HepG2 (cell line): Measurements from ENCODE around the gene HOXD8. TPM values are rescaled to one million over a fixed set of nuclear protein-coding genes. Genes with fewer than 3 reads are reported as not detected.

Experiments used
- ATAC-seq: fragments of 200-7000 bp; cut with Tn5 transposase; 3 replicates; pipeline ENCODE4 v1.9.1; 2020; ENCODE audit warnings: mild to moderate bottlenecking, moderate library complexity
- BruUV-seq: library from RNA; stranded (reverse); fragments of 400-500 nt; replicated peaks from 2 replicates; lab custom pipeline; 2021; lab: Mats Ljungman, UMichigan
- CTCF ChIA-PET: fragments of 300-600 bp; formaldehyde crosslinking; extraction: SDS; loops from one replicate; lab custom pipeline; 2021; ENCODE audit warnings: low total read pairs, inconsistent platforms, low intra/inter-chr PET ratio; lab: Yijun Ruan, JAX
- POLR2A ChIA-PET: fragments of 350-600 bp; sonication (Branson Sonifier 250); formaldehyde crosslinking; loops from one replicate; lab custom pipeline; 2020; ENCODE audit warnings: antibody characterized with exemption, inconsistent platforms; lab: Yijun Ruan, JAX
- DNase-seq: peaks from one replicate; pipeline ENCODE4 v3.0.0-alpha.2; 2015; ENCODE audit warnings: low spot score
- FAIRE-seq: peaks from 3 replicates; lab custom pipeline; 2011; peaks lifted over from hg19 to GRCh38; lab: Jason Lieb, UNC
- H2AFZ ChIP-seq: one replicate; pipeline ENCODE4 v1.6.1; 2011; ENCODE audit warnings: low read length, inconsistent platforms
- H3K27ac ChIP-seq: fragments of 300-600 bp; 3 replicates; pipeline ENCODE4 v1.8.0; 2011; ENCODE audit warnings: mixed run types, mild to moderate bottlenecking, mixed read lengths, low read length, inconsistent platforms; ENCODE audit not compliant: insufficient read depth; ENCODE audit errors: extremely low read length
- H3K27me3 ChIP-seq, 2 experiments: fragments of 200-600 bp in 1 of 2; 2 replicates in 1 of 2; 3 replicates in 1 of 2; pipeline versions ENCODE4 v1.6.0 to v1.8.0; 2011; ENCODE audit warnings: low read length in 2 of 2, mild to moderate bottlenecking in 2 of 2, moderate library complexity in 2 of 2, inconsistent platforms in 1 of 2; ENCODE audit not compliant: insufficient read depth in 2 of 2, control insufficient read depth in 1 of 2
- H3K36me3 ChIP-seq, 2 experiments: fragments of 200-600 bp in 1 of 2; replicated peaks in 1 of 2; 2 replicates in 1 of 2; 3 replicates in 1 of 2; pipeline versions ENCODE4 v1.5.1 to v1.8.0; 2011; ENCODE audit warnings: low read length in 2 of 2, inconsistent platforms in 1 of 2; ENCODE audit not compliant: insufficient read depth in 2 of 2, control insufficient read depth in 1 of 2
- H3K4me1 ChIP-seq: 2 replicates; pipeline ENCODE4 v1.5.1; 2012; ENCODE audit warnings: low read length, inconsistent platforms; ENCODE audit not compliant: insufficient read depth
- H3K4me2 ChIP-seq: 2 replicates; pipeline ENCODE4 v1.6.0; 2011; ENCODE audit warnings: low read depth, low read length, inconsistent platforms
- H3K4me3 ChIP-seq, 3 experiments: fragments of 200-600 bp in 1 of 3; sonication (generic), shearing (Covaris generic) in 1 of 3; replicated peaks in 1 of 3; 2 replicates each; pipeline ENCODE4 v1.5.1; 2011 to 2016; ENCODE audit warnings: low read length in 3 of 3, inconsistent platforms in 2 of 3, low read depth in 2 of 3, mild to moderate bottlenecking in 2 of 3, control low read depth in 1 of 3, mixed read lengths in 1 of 3; ENCODE audit not compliant: insufficient read depth in 1 of 3
- H3K79me2 ChIP-seq: one replicate; pipeline ENCODE4 v1.6.1; 2011; ENCODE audit warnings: low read length, inconsistent platforms; ENCODE audit not compliant: insufficient read depth
- H3K9ac ChIP-seq: 2 replicates; pipeline ENCODE4 v1.6.0; 2011; ENCODE audit warnings: mild to moderate bottlenecking, low read depth, low read length, inconsistent platforms; ENCODE audit not compliant: insufficient read depth
- H3K9me3 ChIP-seq: 2 replicates; pipeline ENCODE4 v1.5.1; 2012; ENCODE audit warnings: mild to moderate bottlenecking, low read length
- H4K20me1 ChIP-seq: 2 replicates; pipeline ENCODE4 v1.6.0; 2011; ENCODE audit warnings: inconsistent platforms, mild to moderate bottlenecking, low read length, moderate library complexity; ENCODE audit not compliant: insufficient read depth
- E2F1 ChIP-seq: sonication (generic); formaldehyde crosslinking; IDR thresholded peaks from 2 replicates; pipeline ENCODE4 v1.5.0; 2020; ENCODE audit warnings: missing genetic modification reagents
- EP300 ChIP-seq, 3 experiments: sonication (generic) in 1 of 3; formaldehyde crosslinking in 1 of 3; IDR thresholded peaks; 2 replicates each; pipeline versions ENCODE4 v1.5.1 to v1.6.1; 2011 to 2020; ENCODE audit warnings: low read depth in 2 of 3, low read length in 2 of 3, borderline replicate concordance in 1 of 3, improper control_type of control experiment in 1 of 3, mild to moderate bottlenecking in 1 of 3, missing genetic modification reagents in 1 of 3, moderate library complexity in 1 of 3
- IRX3 ChIP-seq: sonication (generic); formaldehyde crosslinking; IDR thresholded peaks from 2 replicates; pipeline ENCODE4 v1.8.1; 2023; ENCODE audit warnings: mild to moderate bottlenecking, low read depth, missing genetic modification reagents, borderline replicate concordance
- KDM4B ChIP-seq: sonication (generic); formaldehyde crosslinking; IDR thresholded peaks from 2 replicates; pipeline ENCODE4 v1.4.0; 2020; ENCODE audit warnings: missing genetic modification reagents
- NCOA5 ChIP-seq: sonication (generic); formaldehyde crosslinking; IDR thresholded peaks from 2 replicates; pipeline ENCODE4 v1.4.0; 2020; ENCODE audit warnings: missing genetic modification reagents
- RELA ChIP-seq: sonication (generic); formaldehyde crosslinking; IDR thresholded peaks from 2 replicates; pipeline ENCODE4 v1.4.0; 2020; ENCODE audit warnings: missing genetic modification reagents
- TMF1 ChIP-seq: sonication (generic); formaldehyde crosslinking; IDR thresholded peaks from 2 replicates; pipeline ENCODE4 v1.8.1; 2022; ENCODE audit warnings: low read depth, missing genetic modification reagents
- ZNF230 ChIP-seq: sonication (generic); formaldehyde crosslinking; IDR thresholded peaks from 2 replicates; pipeline ENCODE4 v1.4.0; 2020; ENCODE audit warnings: mild to moderate bottlenecking, missing genetic modification reagents
- ZNF414 ChIP-seq: sonication (generic); formaldehyde crosslinking; IDR thresholded peaks from 2 replicates; pipeline ENCODE4 v1.5.0; 2020; ENCODE audit warnings: missing genetic modification reagents
- ZNF616 ChIP-seq: sonication (generic); formaldehyde crosslinking; IDR thresholded peaks from 2 replicates; pipeline ENCODE4 v1.5.0; 2020; ENCODE audit warnings: low read depth, mild to moderate bottlenecking, missing genetic modification reagents
- WGBS: methylation state at CpG from one replicate; pipeline ENCODE4 v1.1.6; 2017; ENCODE audit warnings: low lambda C conversion rate; 5-methylcytosine and 5-hydroxymethylcytosine counted together
- in situ Hi-C: cut with HindIII; loops from 2 replicates; pipeline ENCODE4 v1.10.0; 2017; ENCODE audit warnings: low pct_unique_long_range_greater_than_20kb; ENCODE audit not compliant: extremely low pct_ligation_motif_present
- intact Hi-C: fragments of 100-400 bp; cut with micrococcal nuclease; formaldehyde crosslinking; loops from one replicate; pipeline ENCODE4 v1.10.0; 2022; ENCODE audit not compliant: unreplicated experiment
- polyA plus RNA-seq, 8 experiments: library from polyadenylated mRNA; depleted of rRNA in 3 of 8; stranded (reverse) in 7 of 8; unstranded in 1 of 8; fragments of >200 nt; fragmentation: Illumina TruSeq in 4 of 8; extraction: Trizol in 4 of 8; gene quantifications; 2 replicates each; pipeline versions ENCODE4 v1.2.1 to v1.2.3, GENCODE V29; 2011 to 2016; ENCODE audit warnings: low read depth in 4 of 8, missing spikeins in 1 of 8, mixed read lengths in 1 of 8; ENCODE audit not compliant: insufficient read depth in 1 of 8
- total RNA-seq, 5 experiments: library from RNA; depleted of rRNA; stranded (reverse); fragments of >200 nt; fragmentation: Illumina TruSeq; extraction: Trizol; gene quantifications; 2 replicates each; pipeline ENCODE4 v1.2.3, GENCODE V29; 2016; ENCODE audit warnings: low read depth in 1 of 5

Gene HOXD8
- total and polyA plus RNA-seq, 2 of the 13 experiments (the other 11 are each of a cell fraction or from before 2014, with no cell fraction given) = not detected

- FAIRE-seq (no peak), ATAC-seq (no peak), DNase-seq (no peak)
- ChIA-PET POLR2A (no interaction called here), CTCF (no interaction called here)
- Histone ChIP-seq H3K9me3 (no peaks in the 10 kb centered on the region), H3K27me3 (peaks cover 42 to 99% of the 10 kb centered on the region in 2 experiments), H3K9ac (no peak overlapping the region), H2AFZ (no peak overlapping the region), H4K20me1 (no peaks in the 10 kb centered on the region; the same call in 1 of the 2 replicates)
- in situ Hi-C loops = loop anchor here (10.0 kb wide), 1 partner anchor 1067 kb away; no protein-coding TSS in a partner anchor
- TF ChIP-seq IRX3 (CRISPR knock-in tag) (no peak), KDM4B (no peak), RELA (CRISPR knock-in tag) (no peak), NCOA5 (no peak), ZNF414 (CRISPR knock-in tag) (no peak), ZNF616 (CRISPR knock-in tag) (no peak), ZNF230 (CRISPR knock-in tag) (no peak), EP300 (IDR thresholded peaks at IDR 0.05; ENCODE audit: low read depth in 2 of 2, low read length in 2 of 2) (no peak), EP300 (CRISPR knock-in tag; IDR thresholded peaks at IDR 0.05; ENCODE audit: borderline replicate concordance) (no peak), TMF1 (CRISPR knock-in tag) (no peak), E2F1 (CRISPR knock-in tag) (no peak)
- TF ChIP-seq, all 625 proteins: peak for 0
- WGBS = 0% methylated on average over 2 of the region's 2 CpGs
- H3K4me2 ChIP-seq = no peak overlapping the region
- H3K27ac ChIP-seq = no peak overlapping the region
- BruUV-seq = no TSS peak
- intact Hi-C loops = no loop called here
- H3K36me3 ChIP-seq = no peaks in the 10 kb centered on the region
- no peaks in the 10 kb centered on the region for H3K79me2 ChIP-seq
- H3K4me1 ChIP-seq = peaks cover 17% of the 10 kb centered on the region
- H3K4me3 ChIP-seq = no peak overlapping the region
These were observed 28.2 kb upstream of the HOXD8 start for GRCh38 chr2:176101216-176101830.
